GM21423 (cell line): Measurements from ENCODE around the gene COL23A1.

ENCODE experiments used
- ATAC-seq: cut with Tn5 transposase; IDR thresholded peaks from one replicate; pipeline ENCODE4 v1.9.1; 2021; ENCODE audit warnings: mild to moderate bottlenecking, moderate library complexity; ENCODE audit not compliant: unreplicated experiment

COL23A1 gene

GRCh38 chr5:178557416-178557815 is 32.8 kb downstream of the COL23A1 start:
- ATAC-seq, result no peak

DNA sequence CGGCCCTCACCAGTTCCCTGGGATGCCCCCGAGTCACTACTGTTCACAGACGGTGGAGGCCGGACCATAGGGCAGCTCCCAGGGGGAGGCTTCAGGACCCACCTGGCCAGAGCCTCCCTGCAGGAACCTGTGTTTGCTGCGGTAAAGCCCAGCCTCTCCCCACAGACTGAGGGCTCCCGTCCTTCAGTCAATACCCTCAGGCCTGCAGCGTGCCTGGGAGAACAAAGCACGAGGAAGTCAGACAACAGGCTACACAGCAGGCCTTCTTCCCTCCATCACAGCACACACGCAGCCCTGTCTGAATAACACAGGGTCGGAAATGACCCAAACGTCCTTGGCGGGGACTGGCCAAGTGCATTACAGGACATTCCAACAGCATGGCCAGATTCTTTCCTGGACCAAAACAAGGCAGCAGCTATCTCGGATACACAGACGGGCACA is 34.4 kb downstream of the COL23A1 start:
- ATAC-seq, result no peak

- ATAC-seq, result no peak
Observed at GRCh38 chr5:178555005-178555404, 35.2 kb downstream of the COL23A1 start.

GRCh38 chr5:178554311-178554710 is 35.9 kb downstream of the COL23A1 start:
- ATAC-seq, result no peak

GRCh38 chr5:178553517-178553916 is 36.7 kb downstream of the COL23A1 start:
- no peak for ATAC-seq

- no peak for ATAC-seq
Observed at GRCh38 chr5:178551468-178551867, 38.7 kb downstream of the COL23A1 start.

DNA sequence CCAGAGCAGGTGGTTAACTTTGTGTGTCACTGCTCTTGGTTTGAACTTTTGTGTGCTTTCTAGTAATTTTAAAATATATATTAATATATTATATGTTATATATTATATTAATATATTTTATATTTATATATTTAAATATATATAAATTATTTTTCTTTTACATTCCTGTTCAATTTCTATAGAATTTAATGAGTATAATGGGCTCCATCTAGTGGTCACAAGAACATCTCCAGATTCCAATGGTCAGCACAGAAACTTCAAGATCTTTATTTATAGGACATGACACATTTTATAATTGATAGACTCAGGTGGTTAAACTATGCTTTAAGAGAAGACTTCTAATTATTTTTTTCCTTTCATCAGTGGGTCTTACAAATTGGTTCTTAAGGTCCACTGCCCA is 39.1 kb downstream of the COL23A1 start:
- no peak for ATAC-seq

- no peak for ATAC-seq
Observed at GRCh38 chr5:178548746-178549145, 41.4 kb downstream of the COL23A1 start.

DNA sequence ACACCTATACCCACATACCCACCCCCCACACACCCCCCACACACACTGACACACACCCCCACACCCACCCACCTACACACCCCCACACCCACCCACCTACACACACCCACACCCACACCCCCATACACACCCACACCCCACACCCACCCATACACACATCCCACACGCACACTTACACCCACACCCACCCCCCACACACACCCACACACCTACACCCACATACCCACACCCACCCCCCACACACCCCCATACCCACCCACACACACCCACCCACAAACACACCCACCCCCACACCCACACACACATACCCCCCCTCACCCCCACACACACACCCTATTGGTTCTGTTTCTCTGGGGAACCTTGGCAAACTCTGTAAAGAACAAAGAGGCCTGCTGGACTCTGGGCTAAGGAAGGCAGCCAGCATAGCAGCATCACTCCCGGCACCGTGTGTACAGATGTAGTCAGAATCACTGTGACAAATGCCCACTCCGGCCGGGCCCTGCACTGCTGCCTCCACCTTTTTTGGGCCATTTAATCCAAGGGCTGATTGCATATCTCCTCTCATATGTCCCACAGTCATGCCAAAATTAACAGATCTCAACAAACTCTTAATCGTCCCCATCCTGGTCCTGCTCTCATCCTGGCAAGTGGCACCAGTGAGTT is 42.3 kb downstream of the COL23A1 start:
- ATAC-seq, result no peak

DNA sequence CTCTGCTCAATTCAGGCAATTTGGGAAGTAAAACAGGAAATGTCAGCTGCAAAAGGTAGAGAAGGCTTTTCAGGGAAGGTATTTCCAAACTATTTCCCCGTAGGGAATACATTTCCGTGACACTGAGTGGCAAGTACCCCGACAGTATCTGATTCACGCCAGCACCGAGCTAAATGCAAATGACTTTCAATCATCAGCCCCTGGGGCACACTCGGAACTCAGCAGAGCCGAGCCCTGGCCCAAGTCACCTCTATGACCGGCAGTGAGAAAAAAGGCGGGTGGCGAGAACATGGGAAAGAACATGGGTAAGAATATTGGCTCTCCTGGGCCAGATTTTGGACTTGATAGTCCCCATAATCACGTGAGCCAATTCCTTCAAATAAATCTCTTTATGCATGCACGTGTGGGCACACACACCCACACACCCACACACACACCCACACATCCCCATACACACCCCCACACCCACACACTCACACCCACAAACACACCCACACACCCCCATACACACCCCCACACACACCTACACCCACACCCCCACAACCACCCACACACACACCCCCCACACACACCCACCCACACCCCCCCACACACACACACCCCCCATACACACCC is 43.0 kb downstream of the COL23A1 start:
- ATAC-seq, result no peak

DNA sequence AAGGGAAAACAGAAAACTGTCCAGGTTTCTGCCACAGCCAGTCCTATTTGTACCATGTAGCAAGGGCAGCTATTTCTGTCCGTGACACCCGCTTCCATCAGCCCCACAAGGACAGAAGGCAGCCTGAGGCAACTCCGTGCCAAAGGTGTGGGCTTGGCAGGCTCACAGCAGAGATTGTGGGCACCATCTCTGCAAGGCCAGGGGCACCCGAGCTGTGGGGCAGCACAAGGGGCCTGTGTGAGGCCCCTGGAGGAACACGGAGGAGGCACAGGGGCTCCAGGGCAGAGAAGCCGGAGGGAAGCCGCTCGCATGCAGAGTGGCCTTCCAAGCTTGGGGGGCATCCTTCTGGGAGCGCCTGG is 43.5 kb downstream of the COL23A1 start:
- no peak for ATAC-seq

DNA sequence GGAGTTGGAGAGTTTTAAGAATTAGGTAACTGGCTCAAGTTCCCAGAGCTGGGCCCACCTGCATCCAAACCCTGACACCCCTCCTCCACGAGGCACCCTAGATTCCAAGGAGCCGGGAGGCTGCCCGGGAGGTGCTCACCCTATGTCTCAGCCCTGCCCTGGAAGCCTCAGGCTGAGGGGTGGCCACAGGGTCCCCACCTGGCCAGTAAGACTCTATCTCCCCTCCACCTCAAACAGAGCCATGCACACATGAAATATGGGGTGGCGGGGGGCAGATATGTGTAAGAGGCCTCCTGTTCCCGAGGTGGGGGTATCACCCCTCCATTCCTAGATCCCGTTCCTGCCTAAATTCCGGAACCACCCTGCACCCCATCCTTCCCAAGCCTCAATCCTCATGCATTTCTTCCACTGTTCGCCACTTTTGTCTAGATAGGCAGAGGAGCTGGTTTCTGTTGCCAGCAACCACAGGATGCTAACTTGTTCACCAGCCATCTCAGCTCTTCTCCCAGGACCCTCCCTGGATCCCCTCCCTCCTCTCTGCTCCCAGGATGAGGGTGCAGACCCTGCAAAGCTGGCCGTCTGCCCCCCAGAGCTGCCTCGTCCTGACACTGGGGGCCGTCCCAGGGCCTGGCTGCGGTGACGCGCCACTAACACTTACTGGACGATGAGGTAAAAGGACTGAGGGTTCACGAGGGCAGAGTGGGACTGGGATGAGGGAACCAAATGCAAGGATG is 44.1 kb downstream of the COL23A1 start:
- ATAC-seq, result no peak

DNA sequence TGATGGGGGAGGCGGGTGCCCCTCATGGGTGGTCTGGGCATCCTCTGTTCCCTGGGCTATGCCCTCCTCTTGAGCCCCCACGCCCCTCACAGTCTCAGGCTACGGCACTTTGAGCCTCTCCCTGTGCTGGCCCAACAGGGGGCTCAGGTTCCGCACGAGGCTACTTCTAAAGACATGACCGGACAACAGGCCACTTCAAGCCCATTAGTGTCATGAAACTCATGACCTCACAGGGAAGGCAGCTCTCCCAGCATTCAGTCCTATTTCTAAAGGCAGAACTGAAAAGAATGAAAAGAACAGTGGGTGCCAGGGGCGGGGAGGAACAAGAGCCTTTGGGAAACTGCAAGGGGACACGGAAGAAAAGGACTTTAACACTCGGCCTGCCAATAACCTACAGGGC is 45.0 kb downstream of the COL23A1 start:
- no peak for ATAC-seq

DNA sequence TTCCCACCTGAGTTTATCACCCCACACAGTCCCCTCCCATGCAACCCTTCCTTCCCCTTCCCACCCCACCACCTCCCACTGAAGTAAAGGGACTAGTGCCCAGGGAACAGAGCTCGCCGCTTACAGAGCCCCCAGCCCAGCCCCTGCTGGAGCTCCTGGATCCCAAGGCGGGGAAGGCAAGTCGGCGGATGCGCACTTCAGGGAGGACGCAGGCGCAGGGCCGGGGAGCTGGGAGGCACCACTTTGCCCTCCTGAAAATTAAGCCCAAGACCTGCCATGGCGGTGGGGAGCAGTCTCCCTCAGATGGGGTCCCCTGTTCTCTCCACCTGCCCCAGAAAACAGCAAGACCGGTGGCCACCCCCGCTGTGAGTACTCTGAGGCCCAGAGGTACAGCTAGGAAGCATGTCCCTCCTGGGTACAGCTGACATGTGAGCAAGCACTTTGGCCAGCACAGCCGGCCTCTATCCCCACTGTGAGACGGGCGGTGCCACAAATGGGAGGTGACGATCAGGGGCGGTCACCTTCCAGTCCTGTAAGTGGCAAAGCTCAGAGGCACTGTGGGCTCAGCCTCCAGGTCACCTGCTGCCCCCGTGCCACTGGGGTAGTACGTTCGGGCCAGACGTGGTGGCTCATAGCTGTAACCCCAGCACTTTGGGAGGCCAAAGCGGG is 45.9 kb downstream of the COL23A1 start:
- ATAC-seq, result no peak

- ATAC-seq, result no peak
Observed at GRCh38 chr5:178542455-178542854, 47.7 kb downstream of the COL23A1 start.

GRCh38 chr5:178540526-178540925 is 49.7 kb downstream of the COL23A1 start:
- ATAC-seq, result no peak

DNA sequence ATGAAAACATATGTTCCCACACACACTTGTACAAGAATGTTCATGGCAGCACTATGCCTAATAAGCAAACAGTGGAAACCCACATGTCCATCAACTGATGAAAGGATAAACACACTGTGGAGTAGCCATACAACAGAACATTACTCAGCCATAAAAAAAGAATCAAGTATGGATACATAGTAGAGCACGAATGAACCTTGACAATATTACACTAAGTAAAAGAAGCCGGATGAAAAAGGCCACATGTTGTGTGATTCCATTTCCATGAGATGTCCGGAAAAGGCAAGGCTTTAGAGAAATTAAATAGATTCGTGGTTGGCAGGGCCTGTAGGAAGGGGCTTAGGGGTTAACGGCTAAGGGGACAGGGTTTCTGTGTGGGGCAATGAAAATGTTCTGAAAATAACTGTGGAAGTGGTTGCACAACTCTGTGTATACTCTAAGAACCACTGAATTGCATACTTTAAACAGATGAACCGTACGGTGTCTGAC is 51.4 kb downstream of the COL23A1 start:
- ATAC-seq, result no peak

DNA sequence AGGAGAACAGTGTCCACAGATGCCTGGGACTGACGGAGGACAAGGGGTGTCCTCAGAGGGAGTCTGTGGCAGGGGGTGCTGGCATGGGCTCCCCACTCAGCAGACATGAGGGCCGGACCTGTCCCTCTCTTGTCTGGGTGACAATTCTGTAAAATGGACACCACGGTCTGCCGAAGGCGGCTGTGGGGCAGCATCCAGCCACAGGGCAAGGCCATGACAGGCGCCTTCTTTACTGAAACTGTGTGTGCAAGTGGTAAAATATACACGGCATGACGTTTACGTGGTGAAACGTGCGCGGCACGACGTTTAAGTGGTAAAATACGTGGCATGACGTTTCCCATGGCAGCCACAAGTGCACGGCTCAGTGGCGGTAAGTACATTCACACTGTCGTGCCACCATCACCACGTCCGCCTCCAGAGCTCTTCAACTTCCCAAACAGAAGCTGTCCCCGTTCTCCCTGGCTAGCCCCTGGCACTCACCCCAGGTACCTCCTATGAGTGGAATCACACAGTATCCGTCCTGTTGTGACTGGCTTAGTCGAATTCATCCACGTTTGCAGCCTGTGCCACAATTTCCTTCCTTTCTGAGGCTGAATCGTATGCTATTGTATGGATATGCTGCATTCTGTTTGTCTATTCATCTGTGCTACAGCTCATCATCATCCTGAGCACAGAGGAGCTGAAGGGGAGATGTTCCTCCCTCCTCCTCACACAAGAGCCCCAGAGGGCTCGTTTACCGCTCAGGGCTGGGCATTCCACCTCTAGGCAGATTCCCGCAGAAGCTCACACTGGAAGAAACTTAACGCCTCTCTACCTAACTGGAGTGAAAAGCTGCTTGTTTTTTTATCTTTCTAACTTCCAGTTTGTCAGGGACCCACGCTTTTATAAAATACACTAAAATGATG is 52.5 kb downstream of the COL23A1 start:
- ATAC-seq, result no peak

- ATAC-seq, result no peak
Observed at GRCh38 chr5:178536541-178537466, 53.4 kb downstream of the COL23A1 start.
